NOMO-1 (cell line): ENCODE measurements around the gene OR5I1.
"Not testable (repeated sequence)": the region's sequence is repeated elsewhere in the genome, so short reads cannot be mapped to it uniquely, and the experiment has no call there.

Experiments
- DNase-seq, 2 experiments: peaks; one replicate each; lab custom pipeline; 2025; ENCODE audit not compliant: unreplicated experiment in 2 of 2; lab: John Stamatoyannopoulos, UW

OR5I1 gene

GRCh38 chr11:55936300-55936699 is at the start of gene OR5I1:
Gene OR5I1 (minus strand): TSS chr11:55936400. CDS start chr11:55936400, 0 bp downstream.
- DNase-seq = no peak

GRCh38 chr11:55970935-55971334 is 34.7 kb upstream of the OR5I1 start:
- DNase-seq = no peak

- DNase-seq = no peak
Measured at GRCh38 chr11:55969845-55970244, 33.6 kb upstream of the OR5I1 start, which contains the start of gene OR10AG1. Gene OR10AG1 (minus strand): TSS chr11:55969945. CDS start chr11:55969907, 38 bp downstream.

- DNase-seq = no peak
Measured at GRCh38 chr11:55967914-55968313, 31.7 kb upstream of the OR5I1 start.

GRCh38 chr11:55966391-55966790 is 30.2 kb upstream of the OR5I1 start:
- DNase-seq = no peak

GRCh38 chr11:55956521-55956920 is 20.3 kb upstream of the OR5I1 start:
- no peak for DNase-seq

- no peak for DNase-seq
Measured at GRCh38 chr11:55949330-55949729, 13.1 kb upstream of the OR5I1 start.

- peak in 1 of 2 experiments; percentile 9 for DNase-seq
Measured at GRCh38 chr11:55942785-55943392, 6.7 kb upstream of the OR5I1 start.

GRCh38 chr11:55920537-55920936 is 15.7 kb downstream of the OR5I1 start:
- DNase-seq = no peak

GRCh38 chr11:55914482-55914881 is 21.7 kb downstream of the OR5I1 start, which contains the start of gene OR5W2:
Gene OR5W2 (minus strand): TSS chr11:55914582. CDS start chr11:55914582, 0 bp downstream.
- DNase-seq = no peak

- no peak for DNase-seq
Measured at GRCh38 chr11:55902308-55902707, 33.9 kb downstream of the OR5I1 start.

- DNase-seq = no peak
Measured at GRCh38 chr11:55895216-55895615, 41.0 kb downstream of the OR5I1 start.

GRCh38 chr11:55885481-55885880 is 50.7 kb downstream of the OR5I1 start:
- not testable (repeated sequence) for DNase-seq
